Suprapubic skin (tissue), 4 donors: ENCODE measurements around the gene STX16.

Source experiments
- EP300 ChIP-seq: sonication (generic); formaldehyde crosslinking; IDR thresholded peaks from one replicate; pipeline ENCODE4 v1.6.1; 2017; ENCODE audit warnings: antibody characterized with exemption
- POLR2A ChIP-seq, 2 donors: fragments of 450-650 bp; IDR thresholded peaks; one replicate each; pipeline ENCODE4 v1.6.1; 2017; ENCODE audit warnings: antibody characterized with exemption in 2 of 2, mild to moderate bottlenecking in 2 of 2, moderate library complexity in 2 of 2
- POLR2AphosphoS5 ChIP-seq, 3 donors: sonication (generic); formaldehyde crosslinking; IDR thresholded peaks; one replicate each; pipeline ENCODE4 v1.6.1; 2017; ENCODE audit warnings: antibody characterized with exemption in 3 of 3
- TF ChIP-seq, protein P1 (sequence below), 2 donors: fragments of 200-600 bp in 1 of 2; fragments of 450-650 bp in 1 of 2; sonication (generic) in 1 of 2; IDR thresholded peaks; one replicate each; pipeline ENCODE4 v1.5.1; 2016 to 2019; ENCODE audit warnings: antibody characterized with exemption in 2 of 2, mild to moderate bottlenecking in 1 of 2, moderate library complexity in 1 of 2

DNA sequence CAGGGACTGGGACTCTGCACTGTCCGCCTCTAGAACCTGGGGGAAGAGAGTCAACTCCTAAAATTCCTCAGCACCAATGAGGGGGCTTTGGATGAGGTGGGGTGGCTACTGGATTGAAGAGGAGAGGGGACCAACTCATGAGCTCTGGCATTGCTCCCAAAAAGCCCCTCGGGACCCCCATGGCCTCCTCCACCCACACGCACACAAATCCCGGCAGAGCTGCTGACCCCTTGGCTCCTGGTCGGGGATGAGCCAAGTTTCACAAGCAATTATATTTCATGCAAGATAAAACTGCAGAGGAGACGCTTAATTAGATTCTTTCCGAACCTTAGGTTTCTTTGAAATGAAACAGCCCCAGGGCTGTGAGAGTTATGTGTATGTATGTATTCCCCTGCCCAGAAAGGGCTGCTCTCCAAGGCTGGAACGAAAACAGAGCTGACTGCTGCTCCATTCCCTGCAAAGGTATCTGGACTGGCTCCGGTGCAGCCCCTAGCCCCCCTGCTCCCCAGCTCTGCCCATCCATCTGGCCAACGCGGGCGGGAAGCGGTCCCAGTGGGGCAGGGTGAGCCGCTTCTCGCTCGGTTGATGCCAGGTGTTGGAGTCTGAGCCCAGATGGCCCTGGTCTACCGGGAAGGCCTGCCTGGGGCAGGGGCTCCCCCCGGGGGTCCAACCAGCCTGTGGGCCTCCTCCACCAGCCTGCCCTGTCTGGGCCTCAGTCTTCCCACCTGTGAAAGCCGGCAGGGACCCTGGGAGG lies 46.8 kb upstream of the STX16 start:
- TF ChIP-seq, protein P1, sequence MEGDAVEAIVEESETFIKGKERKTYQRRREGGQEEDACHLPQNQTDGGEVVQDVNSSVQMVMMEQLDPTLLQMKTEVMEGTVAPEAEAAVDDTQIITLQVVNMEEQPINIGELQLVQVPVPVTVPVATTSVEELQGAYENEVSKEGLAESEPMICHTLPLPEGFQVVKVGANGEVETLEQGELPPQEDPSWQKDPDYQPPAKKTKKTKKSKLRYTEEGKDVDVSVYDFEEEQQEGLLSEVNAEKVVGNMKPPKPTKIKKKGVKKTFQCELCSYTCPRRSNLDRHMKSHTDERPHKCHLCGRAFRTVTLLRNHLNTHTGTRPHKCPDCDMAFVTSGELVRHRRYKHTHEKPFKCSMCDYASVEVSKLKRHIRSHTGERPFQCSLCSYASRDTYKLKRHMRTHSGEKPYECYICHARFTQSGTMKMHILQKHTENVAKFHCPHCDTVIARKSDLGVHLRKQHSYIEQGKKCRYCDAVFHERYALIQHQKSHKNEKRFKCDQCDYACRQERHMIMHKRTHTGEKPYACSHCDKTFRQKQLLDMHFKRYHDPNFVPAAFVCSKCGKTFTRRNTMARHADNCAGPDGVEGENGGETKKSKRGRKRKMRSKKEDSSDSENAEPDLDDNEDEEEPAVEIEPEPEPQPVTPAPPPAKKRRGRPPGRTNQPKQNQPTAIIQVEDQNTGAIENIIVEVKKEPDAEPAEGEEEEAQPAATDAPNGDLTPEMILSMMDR (IDR thresholded peaks at IDR 0.05) = no peak
- TF ChIP-seq POLR2AphosphoS5 (IDR thresholded peaks at IDR 0.05) = no peak
- TF ChIP-seq POLR2A (IDR thresholded peaks at IDR 0.05) = no peak
- TF ChIP-seq EP300 = no peak
